ENCODE data around the gene C1QTNF12. TPM values are rescaled to one million over a fixed set of nuclear protein-coding genes. Genes with fewer than 3 reads are reported as not detected.

C1QTNF12 gene
- total RNA-seq, 1 experiment from 2014 or later: 4.4 TPM

- H3K4ac ChIP-seq (ENCODE audit: low read depth, low read length): no peak overlapping the region
- no peak overlapping the region for H3K18ac ChIP-seq (ENCODE audit: insufficient read length, low read depth, low read length)
- Mint-ChIP-seq H3K4me1 (peaks cover 16 to 27% of the 10 kb centered on the region in 2 experiments), H3K27me3 (ENCODE audit: low read depth) (peaks cover 4% of the 10 kb centered on the region; the same call in 1 of the 2 replicates), H3K27ac (no peak overlapping the region; a peak in 1 of 7 replicates), H3K4me3 (no peak overlapping the region), H3K36me3 (ENCODE audit: insufficient read depth in 1 of 3, low read depth in 3 of 3) (peaks cover 22 to 67% (median 56%) of the 10 kb centered on the region in 3 experiments; a peak in 6 of 7 replicates), H3K9me3 (no peaks in the 10 kb centered on the region; a peak in 2 of 5 replicates)
- no peak overlapping the region for H3T11ph ChIP-seq (ENCODE audit: low read length)
- H3K14ac ChIP-seq (ENCODE audit: insufficient read depth, low read length): no peak overlapping the region
- no peaks in the 10 kb centered on the region for H3K4me1 ChIP-seq (ENCODE audit: insufficient read depth, low read length)
- H3K56ac ChIP-seq (ENCODE audit: insufficient read length, low read depth, low read length): no peak overlapping the region
- H2AFZ ChIP-seq (ENCODE audit: low read length): no peak overlapping the region
- no peak overlapping the region for H3K27ac ChIP-seq (ENCODE audit: insufficient read length, low read depth, low read length)
- no peaks in the 10 kb centered on the region for H4K20me1 ChIP-seq (ENCODE audit: control insufficient read depth, insufficient read depth, insufficient read length)
- H2BK12ac ChIP-seq (ENCODE audit: insufficient read length, low read depth, low read length): no peak overlapping the region
- no peak overlapping the region for H4K91ac ChIP-seq (ENCODE audit: insufficient read length, low read depth, low read length)
- DNase-seq: no peak
- no peak overlapping the region for H3K9ac ChIP-seq (ENCODE audit: extremely low read depth, insufficient read length, low read length)
- H4K5ac ChIP-seq (ENCODE audit: insufficient read length, low read depth, low read length): no peak overlapping the region
- H3K9me3 ChIP-seq (ENCODE audit: control insufficient read depth, low read depth, low read length): no peaks in the 10 kb centered on the region
- no peaks in the 10 kb centered on the region for H3K79me2 ChIP-seq (ENCODE audit: insufficient read depth, low read length)
- no peak overlapping the region for H2BK15ac ChIP-seq (ENCODE audit: low read depth, low read length)
- no peak overlapping the region for H3K4me2 ChIP-seq (ENCODE audit: insufficient read depth, insufficient read length, low read length)
- H4K8ac ChIP-seq (replicated peaks; ENCODE audit: insufficient read length, low read depth, low read length): no peak overlapping the region
- H3K23me2 ChIP-seq (ENCODE audit: insufficient read length, low read depth, low read length, poor library complexity, severe bottlenecking): no peaks in the 10 kb centered on the region
- H3K23ac ChIP-seq (ENCODE audit: insufficient read length, low read depth, low read length): no peak overlapping the region
- no peak overlapping the region for H2AK5ac ChIP-seq (ENCODE audit: insufficient read length, low read length)
- H2BK120ac ChIP-seq (ENCODE audit: low read depth, low read length, poor library complexity, severe bottlenecking): no peak overlapping the region
- H2BK5ac ChIP-seq (ENCODE audit: insufficient read length, low read length): no peak overlapping the region
- H3K27me3 ChIP-seq (ENCODE audit: insufficient read depth, low read length): no peaks in the 10 kb centered on the region
- no CpG with 5 or more reads among the region's 21 CpGs for WGBS (ENCODE audit: extremely low coverage, insufficient read length, low lambda C conversion rate)
- H3K79me1 ChIP-seq (ENCODE audit: insufficient read depth, low read depth, low read length, poor library complexity, severe bottlenecking): no peaks in the 10 kb centered on the region
- TF ChIP-seq CTCF (conservative IDR thresholded peaks at IDR 0.05): no peak
- no peak overlapping the region for H2BK20ac ChIP-seq (ENCODE audit: low read depth, low read length, poor library complexity, severe bottlenecking)
Measured at GRCh38 chr1:1254667-1254998, 8.1 kb upstream of the C1QTNF12 start.
